GM19463 (cell line): ENCODE data around the gene SLC26A5.

Experiments used
- ATAC-seq: cut with Tn5 transposase; IDR thresholded peaks from one replicate; pipeline ENCODE4 v1.9.1; 2021; ENCODE audit warnings: mild to moderate bottlenecking, moderate library complexity; ENCODE audit not compliant: unreplicated experiment

Gene SLC26A5

GRCh38 chr7:103348452-103348851, 97.6 kb downstream of the SLC26A5 start:
- no peak for ATAC-seq

- ATAC-seq: peak; percentile 68
These were observed 98.3 kb downstream of the SLC26A5 start, which contains the start of gene PSMC2 for GRCh38 chr7:103347507-103348267. TSS of gene PSMC2 (plus strand) at chr7:103347643. CDS start at chr7:103347712, 69 bp downstream.

GRCh38 chr7:103346396-103346795, 99.6 kb downstream of the SLC26A5 start:
- ATAC-seq: no peak

- ATAC-seq: peak; percentile 76
These were observed 101.4 kb downstream of the SLC26A5 start, which contains the start of gene DNAJC2 for GRCh38 chr7:103344453-103345149. TSS of gene DNAJC2 (minus strand) at chr7:103344767. CDS start at chr7:103344622, 145 bp downstream.

GRCh38 chr7:103343758-103344452, 102.1 kb downstream of the SLC26A5 start:
- ATAC-seq: peak; percentile 3

GRCh38 chr7:103343332-103343731, 102.7 kb downstream of the SLC26A5 start:
- ATAC-seq: no peak

GRCh38 chr7:103341466-103341865, 104.5 kb downstream of the SLC26A5 start:
- ATAC-seq: no peak

- ATAC-seq: no peak
These were observed 107.1 kb downstream of the SLC26A5 start for GRCh38 chr7:103338864-103339263.

- no peak for ATAC-seq
These were observed 109.2 kb downstream of the SLC26A5 start for GRCh38 chr7:103336761-103337160.

- no peak for ATAC-seq
These were observed 120.3 kb downstream of the SLC26A5 start for GRCh38 chr7:103325744-103326143.
